IMR-90 (cell line): ENCODE measurements around the gene IL1RAP.

Experiments used
- BHLHE40 ChIP-seq: fragments of 150-350 bp; IDR thresholded peaks from 2 replicates; pipeline ENCODE4 v1.6.1; 2016; ENCODE audit warnings: mild to moderate bottlenecking, low read depth, low read length
- CEBPB ChIP-seq: IDR thresholded peaks from 2 replicates; pipeline ENCODE4 v1.6.1; 2012; ENCODE audit warnings: low read depth, low read length, improper control_type of control experiment
- POLR2A ChIP-seq: IDR thresholded peaks from 2 replicates; pipeline ENCODE4 v1.6.1; 2012; ENCODE audit warnings: mild to moderate bottlenecking, low read depth, low read length
- RCOR1 ChIP-seq: IDR thresholded peaks from 2 replicates; pipeline ENCODE4 v1.6.1; 2012; ENCODE audit warnings: mild to moderate bottlenecking, low read length, improper control_type of control experiment; ENCODE audit not compliant: insufficient replicate concordance
- RFX5 ChIP-seq: IDR thresholded peaks from 2 replicates; pipeline ENCODE4 v1.8.0; 2012; ENCODE audit warnings: low read depth, mild to moderate bottlenecking, low read length, moderate library complexity
- SMC3 ChIP-seq: fragments of 150-350 bp; IDR thresholded peaks from 2 replicates; pipeline ENCODE4 v1.6.1; 2016; ENCODE audit warnings: low read depth, mild to moderate bottlenecking, antibody characterized with exemption, low read length, moderate library complexity
- TF ChIP-seq, protein P1 (sequence below): conservative IDR thresholded peaks from 2 replicates; pipeline ENCODE4 v1.5.1; 2012; ENCODE audit warnings: mild to moderate bottlenecking, low read depth, low read length, improper control_type of control experiment

DNA sequence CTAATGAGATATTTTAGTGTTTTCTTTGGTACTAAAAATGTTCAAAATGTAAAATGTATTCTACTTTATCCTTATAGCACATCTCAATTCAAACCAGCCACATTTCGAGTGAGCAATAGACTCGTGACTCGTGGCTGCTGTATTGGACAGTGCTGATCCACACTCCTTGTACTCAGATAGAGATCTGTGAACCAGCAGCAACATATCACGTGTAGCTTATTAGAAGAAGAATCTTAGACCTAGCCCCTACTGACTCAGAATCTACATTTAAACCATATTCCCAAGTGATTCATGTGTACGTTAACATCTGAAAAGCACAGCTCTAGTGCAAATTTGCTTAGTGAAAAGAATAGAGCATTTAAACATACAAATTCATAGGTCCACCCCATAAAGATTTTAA lies 130.9 kb downstream of the IL1RAP start:
- TF ChIP-seq RFX5 (no peak), POLR2A (no peak), CEBPB (no peak), RCOR1 (no peak), BHLHE40 (peak; percentile 44; the same call in 1 of the 2 replicates), SMC3 (no peak)
- TF ChIP-seq, protein P1, sequence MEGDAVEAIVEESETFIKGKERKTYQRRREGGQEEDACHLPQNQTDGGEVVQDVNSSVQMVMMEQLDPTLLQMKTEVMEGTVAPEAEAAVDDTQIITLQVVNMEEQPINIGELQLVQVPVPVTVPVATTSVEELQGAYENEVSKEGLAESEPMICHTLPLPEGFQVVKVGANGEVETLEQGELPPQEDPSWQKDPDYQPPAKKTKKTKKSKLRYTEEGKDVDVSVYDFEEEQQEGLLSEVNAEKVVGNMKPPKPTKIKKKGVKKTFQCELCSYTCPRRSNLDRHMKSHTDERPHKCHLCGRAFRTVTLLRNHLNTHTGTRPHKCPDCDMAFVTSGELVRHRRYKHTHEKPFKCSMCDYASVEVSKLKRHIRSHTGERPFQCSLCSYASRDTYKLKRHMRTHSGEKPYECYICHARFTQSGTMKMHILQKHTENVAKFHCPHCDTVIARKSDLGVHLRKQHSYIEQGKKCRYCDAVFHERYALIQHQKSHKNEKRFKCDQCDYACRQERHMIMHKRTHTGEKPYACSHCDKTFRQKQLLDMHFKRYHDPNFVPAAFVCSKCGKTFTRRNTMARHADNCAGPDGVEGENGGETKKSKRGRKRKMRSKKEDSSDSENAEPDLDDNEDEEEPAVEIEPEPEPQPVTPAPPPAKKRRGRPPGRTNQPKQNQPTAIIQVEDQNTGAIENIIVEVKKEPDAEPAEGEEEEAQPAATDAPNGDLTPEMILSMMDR = no peak
